Smooth muscle cell (in vitro differentiated cells): ENCODE measurements around the gene ASCL5. TPM values are rescaled to one million over a fixed set of nuclear protein-coding genes. Genes with fewer than 3 reads are reported as not detected.

Source experiments
- DNase-seq: peaks from one replicate; lab custom pipeline; 2025; ENCODE audit not compliant: unreplicated experiment; lab: John Stamatoyannopoulos, UW
- H2AFZ ChIP-seq: fragments of 200-600 bp; sonication (generic); 2 replicates; pipeline ENCODE4 v1.6.0; 2016; ENCODE audit warnings: antibody characterized with exemption, low read depth, mild to moderate bottlenecking
- H3F3A ChIP-seq: fragments of 200-600 bp; sonication (generic); 2 replicates; pipeline ENCODE4 v1.6.0; 2017; ENCODE audit warnings: antibody characterized with exemption, low read depth
- H3K27ac ChIP-seq: fragments of 200-600 bp; sonication (generic); 2 replicates; pipeline ENCODE4 v1.5.1; 2016; ENCODE audit warnings: low read depth, mild to moderate bottlenecking
- H3K27me3 ChIP-seq: fragments of 200-600 bp; sonication (generic); 2 replicates; pipeline ENCODE4 v1.6.1; 2016; ENCODE audit warnings: low read depth, mild to moderate bottlenecking
- H3K36me3 ChIP-seq: fragments of 200-600 bp; sonication (generic); 2 replicates; pipeline ENCODE4 v1.5.1; 2016; ENCODE audit warnings: low read depth
- H3K4me1 ChIP-seq: fragments of 200-600 bp; sonication (generic); 2 replicates; pipeline ENCODE4 v1.5.1; 2016; ENCODE audit warnings: low read depth
- H3K4me2 ChIP-seq: fragments of 200-600 bp; sonication (generic); 2 replicates; pipeline ENCODE4 v1.6.0; 2016; ENCODE audit warnings: mild to moderate bottlenecking
- H3K4me3 ChIP-seq: fragments of 200-600 bp; sonication (generic); 2 replicates; pipeline ENCODE4 v1.5.1; 2016; ENCODE audit warnings: mild to moderate bottlenecking
- H3K79me2 ChIP-seq: fragments of 200-600 bp; sonication (generic); 2 replicates; pipeline ENCODE4 v1.6.0; 2016; ENCODE audit warnings: low read depth, mild to moderate bottlenecking
- H3K9ac ChIP-seq: fragments of 200-600 bp; sonication (generic); 2 replicates; pipeline ENCODE4 v1.6.0; 2016; ENCODE audit warnings: low read depth
- H3K9me3 ChIP-seq: fragments of 200-600 bp; sonication (generic); replicated peaks from 2 replicates; pipeline ENCODE4 v1.5.1; 2016; ENCODE audit warnings: low read depth
- H4K20me1 ChIP-seq: fragments of 200-600 bp; sonication (generic); 2 replicates; pipeline ENCODE4 v1.6.0; 2016; ENCODE audit warnings: low read depth
- WGBS: methylation state at CpG from one replicate; pipeline ENCODE4 v1.1.7; 2016; ENCODE audit warnings: low lambda C conversion rate; 5-methylcytosine and 5-hydroxymethylcytosine counted together
- polyA plus RNA-seq: library from polyadenylated mRNA; unstranded; fragments of >200 nt; fragmentation: Nextera tagmentation; extraction: Ambion mirVana; gene quantifications from 2 replicates; pipeline ENCODE4 v1.2.1, GENCODE V29; 2016
- total RNA-seq: library from RNA; depleted of rRNA; stranded (reverse); fragments of >200 nt; gene quantifications from 2 replicates; pipeline ENCODE4 v1.2.3, GENCODE V29; 2014
- TF ChIP-seq, protein P1 (sequence below): fragments of 200-600 bp; sonication (generic); IDR thresholded peaks from 2 replicates; pipeline ENCODE4 v1.5.1; 2017; ENCODE audit warnings: borderline replicate concordance, mild to moderate bottlenecking, antibody characterized with exemption; ENCODE audit not compliant: insufficient read depth, poor library complexity, severe bottlenecking

ASCL5 gene
- total and polyA plus RNA-seq, 2 experiments from 2014 or later, result not detected

GRCh38 chr1:201110138-201110537, 16.8 kb downstream of the ASCL5 start:
- no peaks in the 10 kb centered on the region for H3F3A ChIP-seq
- TF ChIP-seq, protein P1, sequence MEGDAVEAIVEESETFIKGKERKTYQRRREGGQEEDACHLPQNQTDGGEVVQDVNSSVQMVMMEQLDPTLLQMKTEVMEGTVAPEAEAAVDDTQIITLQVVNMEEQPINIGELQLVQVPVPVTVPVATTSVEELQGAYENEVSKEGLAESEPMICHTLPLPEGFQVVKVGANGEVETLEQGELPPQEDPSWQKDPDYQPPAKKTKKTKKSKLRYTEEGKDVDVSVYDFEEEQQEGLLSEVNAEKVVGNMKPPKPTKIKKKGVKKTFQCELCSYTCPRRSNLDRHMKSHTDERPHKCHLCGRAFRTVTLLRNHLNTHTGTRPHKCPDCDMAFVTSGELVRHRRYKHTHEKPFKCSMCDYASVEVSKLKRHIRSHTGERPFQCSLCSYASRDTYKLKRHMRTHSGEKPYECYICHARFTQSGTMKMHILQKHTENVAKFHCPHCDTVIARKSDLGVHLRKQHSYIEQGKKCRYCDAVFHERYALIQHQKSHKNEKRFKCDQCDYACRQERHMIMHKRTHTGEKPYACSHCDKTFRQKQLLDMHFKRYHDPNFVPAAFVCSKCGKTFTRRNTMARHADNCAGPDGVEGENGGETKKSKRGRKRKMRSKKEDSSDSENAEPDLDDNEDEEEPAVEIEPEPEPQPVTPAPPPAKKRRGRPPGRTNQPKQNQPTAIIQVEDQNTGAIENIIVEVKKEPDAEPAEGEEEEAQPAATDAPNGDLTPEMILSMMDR, result no peak
- no peak overlapping the region for H3K9ac ChIP-seq
- no peak for DNase-seq
- H3K9me3 ChIP-seq, result no peaks in the 10 kb centered on the region
- H3K27ac ChIP-seq, result no peak overlapping the region
- H2AFZ ChIP-seq, result no peak overlapping the region
- no peak overlapping the region for H3K4me2 ChIP-seq
- WGBS, result 90% methylated on average over 8 of the region's 10 CpGs
- H3K79me2 ChIP-seq, result no peaks in the 10 kb centered on the region
- H3K36me3 ChIP-seq, result no peaks in the 10 kb centered on the region
- no peaks in the 10 kb centered on the region for H4K20me1 ChIP-seq
- no peak overlapping the region for H3K4me3 ChIP-seq
- H3K4me1 ChIP-seq, result peaks cover 5% of the 10 kb centered on the region
- no peaks in the 10 kb centered on the region for H3K27me3 ChIP-seq

GRCh38 chr1:201109651-201110050, 17.3 kb downstream of the ASCL5 start:
- Histone ChIP-seq H3F3A (no peaks in the 10 kb centered on the region), H3K9ac (no peak overlapping the region), H4K20me1 (no peaks in the 10 kb centered on the region), H3K27ac (no peak overlapping the region), H3K9me3 (no peaks in the 10 kb centered on the region), H3K4me3 (no peak overlapping the region), H3K4me1 (peaks cover 5% of the 10 kb centered on the region), H3K79me2 (no peaks in the 10 kb centered on the region), H3K27me3 (no peaks in the 10 kb centered on the region), H3K36me3 (no peaks in the 10 kb centered on the region), H2AFZ (no peak overlapping the region), H3K4me2 (no peak overlapping the region)
- DNase-seq, result no peak
- TF ChIP-seq, protein P1, result no peak
- WGBS, result 42% methylated on average over 1 of the region's 1 CpG

- Histone ChIP-seq H3K79me2 (no peaks in the 10 kb centered on the region), H3K27me3 (no peaks in the 10 kb centered on the region), H3K4me1 (peaks cover under 1% of the 10 kb centered on the region), H3K27ac (no peak overlapping the region), H3K9me3 (no peaks in the 10 kb centered on the region), H4K20me1 (no peaks in the 10 kb centered on the region), H3K9ac (no peak overlapping the region), H3K4me2 (no peak overlapping the region), H3F3A (no peaks in the 10 kb centered on the region), H3K36me3 (no peaks in the 10 kb centered on the region), H3K4me3 (no peak overlapping the region), H2AFZ (no peak overlapping the region)
- no peak for DNase-seq
- TF ChIP-seq, protein P1, result no peak
- WGBS, result 71% methylated on average over 1 of the region's 1 CpG
Observed at GRCh38 chr1:201108614-201109013, 18.4 kb downstream of the ASCL5 start.

GRCh38 chr1:201105688-201106087, 21.3 kb downstream of the ASCL5 start:
- no peaks in the 10 kb centered on the region for H3K27me3 ChIP-seq
- no peak for DNase-seq
- H3K4me2 ChIP-seq, result no peak overlapping the region
- H3K36me3 ChIP-seq, result no peaks in the 10 kb centered on the region
- no peak overlapping the region for H3K9ac ChIP-seq
- TF ChIP-seq, protein P1, result no peak
- no peak overlapping the region for H3K4me3 ChIP-seq
- H2AFZ ChIP-seq, result no peak overlapping the region
- no peaks in the 10 kb centered on the region for H3F3A ChIP-seq
- H3K27ac ChIP-seq, result no peak overlapping the region
- H3K9me3 ChIP-seq, result no peaks in the 10 kb centered on the region
- H3K79me2 ChIP-seq, result no peaks in the 10 kb centered on the region
- no peaks in the 10 kb centered on the region for H3K4me1 ChIP-seq
- H4K20me1 ChIP-seq, result no peaks in the 10 kb centered on the region
- WGBS, result 94% methylated on average over 5 of the region's 5 CpGs
